Activated T-helper 1 cell treated with anti-CD3 and anti-CD28 coated beads, Interleukin-12 subunit alpha, Interleukin-12 subunit beta, Interleukin-2, Interleukin-4 antibody, amounts not matched to agents 30 ng/mL and 10 ng/mL and 1 ng/mL, durations not matched to agents 14 hours and 24 hours and 36 hours (primary cell): ENCODE measurements around the gene VIL1. TPM values are rescaled to one million over a fixed set of nuclear protein-coding genes. Genes with fewer than 3 reads are reported as not detected.

ENCODE experiments used
- DNase-seq: peaks from one replicate; pipeline ENCODE4 v3.0.0; 2021; ENCODE audit warnings: low spot score
- H3K27ac Mint-ChIP-seq: one replicate; pipeline ENCODE4 v1.8.0; 2021; ENCODE audit warnings: mild to moderate bottlenecking, mixed read lengths
- H3K27me3 Mint-ChIP-seq: one replicate; pipeline ENCODE4 v1.8.0; 2022; ENCODE audit warnings: mild to moderate bottlenecking, moderate library complexity, mixed read lengths; ENCODE audit not compliant: insufficient read depth
- H3K36me3 Mint-ChIP-seq: one replicate; pipeline ENCODE4 v1.8.0; 2021; ENCODE audit warnings: low read depth, mixed read lengths
- H3K4me1 Mint-ChIP-seq: one replicate; pipeline ENCODE4 v1.8.0; 2021; ENCODE audit warnings: low read depth, mixed read lengths
- H3K4me3 Mint-ChIP-seq: one replicate; pipeline ENCODE4 v1.8.0; 2021; ENCODE audit warnings: mild to moderate bottlenecking, moderate library complexity, mixed read lengths
- H3K9me3 Mint-ChIP-seq: one replicate; pipeline ENCODE4 v1.8.0; 2021; ENCODE audit warnings: mixed read lengths
- intact Hi-C: fragments of 100-400 bp; cut with micrococcal nuclease; formaldehyde crosslinking; loops from one replicate; pipeline ENCODE4 v1.15.1; 2024
- total RNA-seq: library from RNA; stranded (reverse); gene quantifications from 2 replicates; pipeline ENCODE4 v1.2.3, GENCODE V29; 2022

The VIL1 gene
- total RNA-seq, result not detected in 2 replicates

DNA sequence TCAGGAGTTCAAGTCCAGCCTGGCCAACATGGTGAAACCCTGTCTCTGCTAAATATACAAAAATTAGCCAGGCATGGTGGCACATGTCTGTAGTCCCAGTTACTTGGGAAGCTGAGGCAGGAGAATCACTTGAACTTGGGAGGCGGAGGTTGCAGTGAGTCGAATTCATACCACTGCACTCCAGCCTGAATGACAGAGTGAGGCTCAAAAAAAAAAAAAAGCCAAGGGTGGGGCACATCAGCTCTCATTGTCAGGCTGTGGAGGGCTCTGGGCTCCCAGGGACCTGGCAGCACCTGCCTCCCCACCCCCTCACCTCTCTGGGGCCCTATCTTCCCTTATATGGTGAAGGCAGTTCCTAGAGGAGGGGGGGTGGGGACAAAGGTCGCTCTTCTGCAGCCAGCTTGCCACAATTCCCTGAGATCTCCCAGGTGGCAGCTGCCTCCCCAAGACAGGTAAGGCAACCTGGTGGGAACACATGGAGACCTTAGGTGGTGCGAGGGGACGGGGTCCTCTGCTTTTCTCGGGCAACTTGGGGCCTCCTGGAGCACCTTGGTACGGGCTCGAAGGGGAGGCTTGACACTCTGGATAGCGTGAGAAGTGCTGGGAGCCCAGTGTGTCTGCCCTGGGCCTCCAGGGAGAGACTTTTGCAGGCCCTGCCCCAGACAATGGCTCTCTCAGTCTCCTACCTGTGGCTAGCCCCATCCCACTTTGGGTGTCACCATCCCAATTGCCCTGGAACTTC lies at the start of gene VIL1:
Gene VIL1, plus strand, starts transcription at position 407 of the 742 bp plus-strand sequence. CDS start 4,656 bp downstream, outside the sequence.
- H3K27ac Mint-ChIP-seq, result no peak within 1 kb of the TSS
- H3K36me3 Mint-ChIP-seq, result no peaks in the 10 kb centered on the region
- no peaks in the 10 kb centered on the region for H3K9me3 Mint-ChIP-seq
- intact Hi-C loops, result no loop called here
- no peak for DNase-seq
- H3K27me3 Mint-ChIP-seq, result no peaks in the 10 kb centered on the region
- no peak within 1 kb of the TSS for H3K4me3 Mint-ChIP-seq
- H3K4me1 Mint-ChIP-seq, result no peaks in the 10 kb centered on the region

DNA sequence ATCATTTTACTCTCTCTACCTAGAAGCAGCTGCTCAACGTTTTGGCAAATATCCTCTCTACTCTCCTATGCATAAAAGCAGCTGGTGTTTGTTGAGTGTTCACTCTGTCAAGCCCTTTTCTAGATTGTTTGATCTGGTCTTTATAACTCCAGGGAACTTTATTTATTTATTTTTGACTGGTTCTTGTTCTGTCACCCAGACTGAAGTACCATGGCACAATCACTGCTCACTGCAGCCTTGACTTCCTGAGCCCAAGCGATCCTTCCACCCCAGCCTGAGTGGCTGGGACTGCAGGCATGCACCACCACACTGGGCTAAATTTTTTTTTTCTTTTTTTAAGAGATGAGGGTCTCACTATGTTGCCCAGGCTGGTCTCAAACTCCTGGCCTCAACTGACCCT lies 49.6 kb upstream of the VIL1 start:
- H3K36me3 Mint-ChIP-seq, result no peaks in the 10 kb centered on the region
- peak overlapping the region; percentile 51 for H3K4me3 Mint-ChIP-seq
- intact Hi-C loops, result loop anchor here (2.0 to 5.0 kb wide), 3 partner anchors 25 to 52 kb away; no protein-coding TSS in a partner anchor

DNA sequence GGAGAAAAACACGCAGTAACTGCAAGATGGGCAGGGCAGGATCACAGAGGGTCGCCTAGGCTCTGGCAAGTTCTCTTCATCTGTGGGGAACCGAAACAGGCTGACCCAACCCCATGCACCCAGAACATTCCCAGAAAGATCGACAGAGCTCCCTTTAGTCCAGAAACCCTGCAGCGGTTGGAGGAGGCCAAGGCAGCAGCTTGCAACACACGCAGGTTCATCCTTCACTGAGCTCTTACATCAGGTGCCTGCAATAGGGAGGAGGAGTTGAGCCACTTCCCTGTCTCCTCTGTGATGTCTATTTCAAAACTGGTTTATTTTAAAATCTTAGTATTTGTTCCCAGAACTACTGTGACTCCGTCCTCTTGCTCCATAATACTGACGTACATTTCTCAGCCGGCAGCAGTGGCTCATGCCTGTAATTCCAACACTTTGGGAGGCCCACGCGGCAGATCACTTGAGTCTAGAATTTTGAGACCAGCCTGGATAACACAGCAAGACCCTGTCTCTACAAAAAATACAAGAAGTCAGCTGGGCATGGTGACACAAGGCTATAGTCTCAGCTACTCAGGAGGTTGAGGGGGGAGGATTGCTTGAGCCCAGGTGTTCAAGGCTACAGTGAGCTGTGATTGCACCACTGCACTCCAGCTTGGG lies 48.4 kb upstream of the VIL1 start:
- Mint-ChIP-seq H3K4me1 (peaks cover 7% of the 10 kb centered on the region), H3K4me3 (no peak overlapping the region), H3K36me3 (no peaks in the 10 kb centered on the region), H3K27ac (no peak overlapping the region), H3K9me3 (no peaks in the 10 kb centered on the region), H3K27me3 (peaks cover 42% of the 10 kb centered on the region)
- no peak for DNase-seq
- intact Hi-C loops, result no loop called here

More for the DNA sequence above, 49.6 kb upstream of the VIL1 start:
- peaks cover 43% of the 10 kb centered on the region for H3K27me3 Mint-ChIP-seq
- no peaks in the 10 kb centered on the region for H3K9me3 Mint-ChIP-seq
- no peak overlapping the region for H3K27ac Mint-ChIP-seq
- no peak for DNase-seq
- H3K4me1 Mint-ChIP-seq, result peaks cover 7% of the 10 kb centered on the region

DNA sequence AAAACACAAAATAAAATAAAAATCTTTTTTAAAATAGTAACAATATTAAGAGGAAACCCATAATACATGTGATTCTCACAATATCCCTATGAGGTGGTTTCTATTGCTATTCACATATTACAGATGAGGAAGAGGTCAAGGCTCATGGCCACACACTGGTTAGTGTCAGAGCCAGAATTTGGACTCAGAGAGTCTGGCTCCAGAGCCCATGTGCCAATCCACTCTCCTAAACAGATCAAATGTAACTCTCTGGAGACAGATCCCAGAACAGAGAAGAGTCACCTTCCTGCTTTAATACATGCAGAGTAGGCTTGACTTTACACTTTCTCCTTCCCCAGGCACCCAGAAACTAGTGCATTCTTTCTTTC lies 47.0 kb upstream of the VIL1 start:
- Mint-ChIP-seq H3K36me3 (no peaks in the 10 kb centered on the region), H3K4me3 (no peak overlapping the region), H3K27ac (no peak overlapping the region), H3K27me3 (peaks cover 35% of the 10 kb centered on the region), H3K9me3 (no peaks in the 10 kb centered on the region), H3K4me1 (peaks cover 7% of the 10 kb centered on the region)
- no peak for DNase-seq
- intact Hi-C loops, result no loop called here

DNA sequence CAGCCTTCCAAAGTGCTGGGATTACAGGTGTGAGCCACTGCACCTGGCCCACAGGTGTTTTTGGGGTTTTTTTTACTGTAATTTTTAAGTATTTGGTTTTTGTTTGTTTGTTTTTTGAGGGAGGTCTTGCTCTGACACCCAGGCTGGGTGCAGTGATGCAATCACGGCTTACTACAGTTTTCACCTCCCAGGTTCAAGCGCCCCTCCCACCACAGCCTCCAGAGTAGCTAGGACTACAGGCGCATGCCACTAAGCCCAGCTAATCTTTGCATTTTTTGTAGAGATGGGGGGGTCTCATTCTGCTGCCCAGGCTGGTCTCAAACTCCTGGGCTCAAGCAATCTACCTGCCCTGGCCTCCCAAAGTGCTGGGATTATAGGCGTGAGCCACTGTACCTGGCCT lies 44.1 kb upstream of the VIL1 start:
- H3K27ac Mint-ChIP-seq, result no peak overlapping the region
- peaks cover 24% of the 10 kb centered on the region for H3K27me3 Mint-ChIP-seq
- no peaks in the 10 kb centered on the region for H3K9me3 Mint-ChIP-seq
- H3K4me1 Mint-ChIP-seq, result no peaks in the 10 kb centered on the region
- no peak for DNase-seq
- no peak overlapping the region for H3K4me3 Mint-ChIP-seq
- intact Hi-C loops, result no loop called here
- no peaks in the 10 kb centered on the region for H3K36me3 Mint-ChIP-seq

DNA sequence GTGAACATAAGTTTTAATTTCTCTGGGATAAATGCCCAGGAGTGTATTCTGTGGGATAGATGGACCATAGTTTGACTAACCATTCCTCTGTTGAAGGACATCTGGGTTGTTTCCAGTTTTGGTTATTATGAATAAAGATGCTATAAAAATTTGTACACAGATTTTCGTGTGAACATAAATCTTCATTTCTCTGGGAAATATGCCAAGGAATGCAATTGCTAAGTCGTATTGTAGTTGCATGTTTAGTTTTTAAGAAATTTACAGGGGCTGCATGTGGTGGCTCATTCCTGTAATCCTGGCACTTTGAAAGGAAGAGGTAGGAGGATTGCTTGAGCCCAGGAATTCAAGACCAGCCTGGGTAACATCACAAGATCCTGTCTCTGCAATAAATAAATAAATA lies 43.7 kb upstream of the VIL1 start:
- Mint-ChIP-seq H3K4me1 (no peaks in the 10 kb centered on the region), H3K4me3 (no peak overlapping the region), H3K36me3 (no peaks in the 10 kb centered on the region), H3K27ac (no peak overlapping the region), H3K9me3 (no peaks in the 10 kb centered on the region), H3K27me3 (peaks cover 23% of the 10 kb centered on the region)
- no peak for DNase-seq
- intact Hi-C loops, result no loop called here

DNA sequence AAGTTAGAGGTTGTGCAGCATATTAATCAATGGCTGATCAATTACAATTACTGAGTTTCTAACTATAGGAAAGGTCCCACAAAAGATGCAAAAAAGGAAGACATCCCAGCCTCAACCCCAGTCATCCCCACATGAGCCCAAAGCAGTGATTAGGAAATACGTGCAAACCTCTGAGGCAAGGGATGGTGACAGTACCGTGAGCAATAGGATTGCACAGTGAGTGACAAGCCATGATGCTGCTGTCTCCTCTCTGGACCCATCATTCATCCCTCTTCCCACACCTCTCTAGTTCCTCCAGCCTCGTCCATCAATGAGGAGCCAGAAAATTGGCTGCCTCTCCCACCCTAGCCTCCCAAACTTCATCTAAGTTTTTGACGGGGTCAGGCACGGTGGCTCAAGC lies 40.9 kb upstream of the VIL1 start:
- no peaks in the 10 kb centered on the region for H3K36me3 Mint-ChIP-seq
- no peaks in the 10 kb centered on the region for H3K9me3 Mint-ChIP-seq
- no peak overlapping the region for H3K4me3 Mint-ChIP-seq
- no peak overlapping the region for H3K27ac Mint-ChIP-seq
- no peak for DNase-seq
- peaks cover 23% of the 10 kb centered on the region for H3K27me3 Mint-ChIP-seq
- H3K4me1 Mint-ChIP-seq, result no peaks in the 10 kb centered on the region
- intact Hi-C loops, result no loop called here

DNA sequence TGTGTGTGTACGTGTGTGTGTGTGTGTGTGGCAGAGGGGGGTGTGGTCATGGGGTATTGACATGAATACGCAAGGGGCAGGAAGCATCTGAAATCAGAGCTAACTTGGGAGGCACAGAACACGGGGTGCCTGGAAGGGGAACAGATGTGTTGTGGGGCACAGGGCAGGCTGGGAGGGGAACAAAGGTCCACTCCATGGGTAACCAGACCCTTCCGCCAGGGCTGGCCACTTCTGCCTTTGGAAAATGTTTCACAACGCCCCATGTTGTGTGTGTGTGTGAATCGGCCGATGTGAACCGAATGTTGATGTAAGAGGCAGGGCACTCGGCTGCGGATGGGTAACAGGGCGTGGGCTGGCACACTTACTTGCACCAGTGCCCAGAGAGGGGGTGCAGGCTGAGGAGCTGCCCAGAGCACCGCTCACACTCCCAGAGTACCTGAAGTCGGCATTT lies 37.0 kb upstream of the VIL1 start, which contains the start of gene SLC11A1:
Gene SLC11A1, plus strand, starts transcription at position 358 of the 451 bp plus-strand sequence. CDS start 96 bp downstream, outside the sequence.
- peaks cover 31% of the 10 kb centered on the region for H3K27me3 Mint-ChIP-seq
- H3K4me1 Mint-ChIP-seq, result peaks cover under 1% of the 10 kb centered on the region
- no peaks in the 10 kb centered on the region for H3K9me3 Mint-ChIP-seq
- no peak for DNase-seq
- H3K4me3 Mint-ChIP-seq, result no peak within 1 kb of the TSS
- no peaks in the 10 kb centered on the region for H3K36me3 Mint-ChIP-seq
- intact Hi-C loops, result no loop called here
- H3K27ac Mint-ChIP-seq, result no peak within 1 kb of the TSS

DNA sequence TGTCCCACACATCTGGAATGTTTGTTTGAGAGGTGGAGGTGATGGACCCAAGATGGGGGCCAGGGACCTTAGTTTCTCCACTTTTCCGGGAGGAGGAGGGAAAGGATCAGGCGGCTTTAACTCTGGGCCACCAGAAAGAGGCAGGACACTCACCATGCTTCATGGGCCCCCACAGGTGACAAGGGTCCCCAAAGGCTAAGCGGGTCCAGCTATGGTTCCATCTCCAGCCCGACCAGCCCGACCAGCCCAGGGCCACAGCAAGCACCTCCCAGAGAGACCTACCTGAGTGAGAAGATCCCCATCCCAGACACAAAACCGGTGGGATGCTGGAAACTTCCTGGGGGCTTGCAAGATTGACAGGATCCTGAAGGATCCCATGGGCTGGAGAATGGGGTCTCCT lies 36.1 kb upstream of the VIL1 start:
- H3K27ac Mint-ChIP-seq, result no peak overlapping the region
- intact Hi-C loops, result no loop called here
- H3K36me3 Mint-ChIP-seq, result no peaks in the 10 kb centered on the region
- H3K4me1 Mint-ChIP-seq, result peaks cover 6% of the 10 kb centered on the region
- no peaks in the 10 kb centered on the region for H3K9me3 Mint-ChIP-seq
- DNase-seq, result no peak
- no peak overlapping the region for H3K4me3 Mint-ChIP-seq
- H3K27me3 Mint-ChIP-seq, result peaks cover 34% of the 10 kb centered on the region

DNA sequence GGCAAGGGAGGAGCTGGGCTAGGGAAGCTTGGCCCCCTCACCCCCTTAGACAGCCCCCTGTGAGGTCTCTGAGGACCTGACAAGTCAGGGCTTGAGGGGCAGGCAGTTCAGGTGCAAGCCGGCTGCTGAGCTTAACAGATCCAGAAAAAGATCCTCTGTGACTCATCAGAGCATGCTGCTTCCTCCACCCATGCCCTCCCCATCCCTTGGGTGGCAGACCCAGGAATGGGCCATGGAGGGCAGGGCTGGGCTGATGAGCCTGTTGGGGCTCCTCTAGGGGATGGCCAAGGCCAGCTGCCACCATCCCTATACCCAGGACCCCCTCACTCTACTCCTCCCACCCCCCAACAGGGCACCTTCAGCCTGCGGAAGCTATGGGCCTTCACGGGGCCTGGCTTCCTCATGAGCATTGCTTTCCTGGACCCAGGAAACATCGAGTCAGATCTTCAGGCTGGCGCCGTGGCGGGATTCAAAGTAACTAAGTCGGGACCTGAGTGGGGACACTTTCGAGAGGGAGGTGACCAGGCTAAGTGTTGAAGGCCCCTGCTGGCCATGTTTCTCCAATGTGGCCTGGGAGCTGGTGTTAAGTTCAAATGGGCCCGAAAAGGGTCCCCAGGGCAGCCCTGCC lies 34.9 kb upstream of the VIL1 start:
- DNase-seq, result no peak
- H3K9me3 Mint-ChIP-seq, result no peaks in the 10 kb centered on the region
- no peaks in the 10 kb centered on the region for H3K36me3 Mint-ChIP-seq
- H3K4me3 Mint-ChIP-seq, result no peak overlapping the region
- intact Hi-C loops, result no loop called here
- H3K27ac Mint-ChIP-seq, result no peak overlapping the region
- H3K27me3 Mint-ChIP-seq, result peaks cover 29% of the 10 kb centered on the region
- H3K4me1 Mint-ChIP-seq, result peaks cover 6% of the 10 kb centered on the region

DNA sequence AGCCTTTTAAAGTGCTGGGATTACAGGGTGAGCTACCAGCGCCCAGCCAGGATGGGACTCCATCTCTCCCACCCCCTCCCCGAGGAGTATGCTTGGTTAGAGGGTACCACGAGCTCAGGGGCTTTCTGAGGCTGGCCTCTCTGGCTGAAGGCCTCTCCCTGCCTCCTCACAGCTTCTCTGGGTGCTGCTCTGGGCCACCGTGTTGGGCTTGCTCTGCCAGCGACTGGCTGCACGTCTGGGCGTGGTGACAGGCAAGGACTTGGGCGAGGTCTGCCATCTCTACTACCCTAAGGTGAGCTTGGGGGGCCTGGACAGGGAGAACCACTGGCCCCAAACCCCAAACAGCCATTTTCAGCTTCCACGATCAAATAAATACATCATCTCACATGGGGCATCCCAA lies 33.9 kb upstream of the VIL1 start:
- DNase-seq, result no peak
- Mint-ChIP-seq H3K4me1 (peaks cover 6% of the 10 kb centered on the region), H3K4me3 (no peak overlapping the region), H3K27me3 (peaks cover 26% of the 10 kb centered on the region), H3K36me3 (no peaks in the 10 kb centered on the region), H3K27ac (no peak overlapping the region), H3K9me3 (no peaks in the 10 kb centered on the region)
- intact Hi-C loops, result no loop called here

DNA sequence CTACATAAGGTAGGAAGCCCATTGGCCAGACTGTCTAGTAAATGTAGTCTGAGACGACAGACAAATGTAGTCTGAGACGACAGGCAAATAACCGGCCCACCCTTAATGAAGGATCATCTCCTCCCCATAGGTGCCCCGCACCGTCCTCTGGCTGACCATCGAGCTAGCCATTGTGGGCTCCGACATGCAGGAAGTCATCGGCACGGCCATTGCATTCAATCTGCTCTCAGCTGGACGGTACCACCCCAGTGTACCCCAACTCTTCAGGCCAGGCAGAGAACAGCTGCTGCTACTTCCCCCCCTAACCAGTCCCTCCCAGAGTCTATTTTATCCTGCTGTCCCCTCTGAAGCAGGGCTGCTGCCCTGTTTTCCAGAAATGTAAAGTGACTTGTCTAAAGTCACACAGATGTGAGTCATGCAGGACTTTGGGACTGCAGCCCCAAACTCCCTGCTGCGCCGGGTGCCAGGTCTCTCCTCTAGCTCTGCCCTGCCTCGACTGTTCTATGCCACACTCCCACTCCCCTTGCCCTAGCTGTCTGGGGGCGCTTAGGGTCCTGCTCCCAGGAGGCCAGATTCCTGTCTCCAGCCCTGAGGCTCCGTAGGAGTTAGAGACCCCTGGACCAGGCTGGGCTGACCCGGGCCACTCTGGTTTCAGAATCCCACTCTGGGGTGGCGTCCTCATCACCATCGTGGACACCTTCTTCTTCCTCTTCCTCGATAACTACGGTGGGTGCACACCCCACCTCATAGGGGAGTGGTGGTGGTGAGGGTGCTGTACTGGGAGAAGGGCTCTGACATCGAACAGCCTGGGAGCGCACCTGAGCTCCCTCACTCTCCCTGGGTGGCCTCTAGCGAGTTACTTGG lies 32.2 kb upstream of the VIL1 start:
- no peaks in the 10 kb centered on the region for H3K9me3 Mint-ChIP-seq
- intact Hi-C loops, result no loop called here
- no peak overlapping the region for H3K27ac Mint-ChIP-seq
- H3K36me3 Mint-ChIP-seq, result no peaks in the 10 kb centered on the region
- H3K27me3 Mint-ChIP-seq, result peaks cover 23% of the 10 kb centered on the region
- peaks cover 6% of the 10 kb centered on the region for H3K4me1 Mint-ChIP-seq
- no peak overlapping the region for H3K4me3 Mint-ChIP-seq
- DNase-seq, result no peak
